A549 (cell line): Measurements from ENCODE around the gene CAMK1. TPM values are rescaled to one million over a fixed set of nuclear protein-coding genes. Genes with fewer than 3 reads are reported as not detected.

Experiments
- ATAC-seq, 2 experiments: fragments of 200-7000 bp in 1 of 2; fragments of >200 bp in 1 of 2; cut with Nextera tagmentation in 1 of 2; cut with Tn5 transposase in 1 of 2; 3 replicates each; pipeline versions ENCODE4 v1.8.0 to v1.9.1; 2018 to 2020; ENCODE audit warnings: mild to moderate bottlenecking in 1 of 2, moderate library complexity in 1 of 2
- CTCF ChIA-PET: fragments of 300-600 bp; sonication (Branson Sonifier 250); formaldehyde crosslinking; extraction: SDS; loops from one replicate; lab custom pipeline; 2021; ENCODE audit warnings: antibody characterized with exemption, inconsistent platforms; lab: Yijun Ruan, JAX
- POLR2A ChIA-PET: fragments of 350-600 bp; formaldehyde crosslinking; extraction: SDS; loops from one replicate; lab custom pipeline; 2021; ENCODE audit warnings: antibody characterized with exemption, inconsistent platforms; lab: Yijun Ruan, JAX
- DNase-seq, 2 experiments: peaks; one replicate each; pipeline versions ENCODE4 v3.0.0 to v3.0.0-alpha.2; 2011 to 2016; ENCODE audit warnings: low read depth in 1 of 2, low spot score in 1 of 2
- FAIRE-seq: peaks from 2 replicates; lab custom pipeline; 2011; peaks lifted over from hg19 to GRCh38; lab: Jason Lieb, UNC
- H3K27ac ChIP-seq, 2 experiments: fragments of >200 bp; sonication (Bioruptor Twin); formaldehyde crosslinking; 3 replicates each; pipeline ENCODE4 v1.5.1; 2016 to 2017
- H3K4me1 ChIP-seq: fragments of >200 bp; sonication (Bioruptor Twin); formaldehyde crosslinking; 3 replicates; pipeline ENCODE4 v1.6.1; 2016
- H3K4me2 ChIP-seq: fragments of >200 bp; sonication (Bioruptor Twin); formaldehyde crosslinking; 3 replicates; pipeline ENCODE4 v1.6.1; 2016
- H3K4me3 ChIP-seq: fragments of >200 bp; sonication (Bioruptor Twin); formaldehyde crosslinking; 3 replicates; pipeline ENCODE4 v1.5.1; 2016
- H3K9me3 ChIP-seq: fragments of >200 bp; sonication (Bioruptor Twin); formaldehyde crosslinking; 3 replicates; pipeline ENCODE4 v1.6.1; 2016
- BHLHE40 ChIP-seq: IDR thresholded peaks from 2 replicates; pipeline ENCODE4 v1.6.1; 2012; ENCODE audit warnings: low read depth, low read length, inconsistent platforms
- CBX2 ChIP-seq: fragments of 200-600 bp; sonication (generic); IDR thresholded peaks from 2 replicates; pipeline ENCODE4 v1.6.1; 2016; ENCODE audit warnings: low read depth, mild to moderate bottlenecking, borderline replicate concordance
- CEBPB ChIP-seq, 2 experiments: fragments of >200 bp in 1 of 2; sonication (Bioruptor Twin) in 1 of 2; formaldehyde crosslinking in 1 of 2; IDR thresholded peaks; 2 replicates each; pipeline ENCODE4 v1.6.1; 2012 to 2016
- E2F6 ChIP-seq: IDR thresholded peaks from 2 replicates; pipeline ENCODE4 v1.6.1; 2012; ENCODE audit warnings: low read depth, borderline replicate concordance
- EHF ChIP-seq: fragments of 250-450 bp; sonication (Bioruptor Pico); IDR thresholded peaks from 2 replicates; pipeline ENCODE4 v1.5.0; 2020; ENCODE audit warnings: mild to moderate bottlenecking
- EHMT2 ChIP-seq: fragments of 200-600 bp; sonication (generic); IDR thresholded peaks from 2 replicates; pipeline ENCODE4 v1.6.1; 2016; ENCODE audit warnings: antibody characterized with exemption, low read depth, mild to moderate bottlenecking, moderate library complexity
- FOXS1 ChIP-seq: fragments of 250-450 bp; sonication (Bioruptor Pico); IDR thresholded peaks from 2 replicates; pipeline ENCODE4 v1.5.0; 2020; ENCODE audit warnings: mild to moderate bottlenecking, moderate library complexity
- HDAC2 ChIP-seq: fragments of 200-600 bp; sonication (generic); IDR thresholded peaks from 2 replicates; pipeline ENCODE4 v1.6.1; 2016
- HOXB13 ChIP-seq: fragments of 250-450 bp; sonication (Bioruptor Pico); IDR thresholded peaks from 2 replicates; pipeline ENCODE4 v1.5.0; 2020; ENCODE audit warnings: low read depth, mild to moderate bottlenecking, moderate library complexity
- JUN ChIP-seq, 2 experiments: fragments of >200 bp; sonication (Bioruptor Twin); formaldehyde crosslinking; IDR thresholded peaks; 2 replicates in 1 of 2; 3 replicates in 1 of 2; pipeline ENCODE4 v1.6.1; 2016 to 2017
- JUNB ChIP-seq: fragments of >200 bp; sonication (Bioruptor Twin); formaldehyde crosslinking; IDR thresholded peaks from 2 replicates; pipeline ENCODE4 v1.6.1; 2016
- KDM1A ChIP-seq: fragments of 200-600 bp; sonication (generic); IDR thresholded peaks from 2 replicates; pipeline ENCODE4 v1.6.1; 2016; ENCODE audit warnings: low read depth, mild to moderate bottlenecking
- KDM5A ChIP-seq: fragments of 200-600 bp; sonication (generic); IDR thresholded peaks from 2 replicates; pipeline ENCODE4 v1.6.1; 2016; ENCODE audit warnings: antibody characterized with exemption, mild to moderate bottlenecking
- MAFK ChIP-seq: fragments of 450-650 bp; IDR thresholded peaks from 2 replicates; pipeline ENCODE4 v1.6.1; 2014; ENCODE audit not compliant: partially characterized antibody
- MAX ChIP-seq: IDR thresholded peaks from 2 replicates; pipeline ENCODE4 v1.6.1; 2012
- NPAS2 ChIP-seq: fragments of 250-450 bp; sonication (Bioruptor Pico); IDR thresholded peaks from 2 replicates; pipeline ENCODE4 v1.8.0; 2022; ENCODE audit warnings: mild to moderate bottlenecking, moderate library complexity, borderline replicate concordance
- POLR2A ChIP-seq: IDR thresholded peaks from 2 replicates; pipeline ENCODE4 v1.6.1; 2012; ENCODE audit warnings: mild to moderate bottlenecking, low read length
- RCOR1 ChIP-seq: fragments of 150-350 bp; IDR thresholded peaks from 2 replicates; pipeline ENCODE4 v1.6.1; 2014; ENCODE audit warnings: antibody characterized with exemption, low read length, low read depth
- SREBF2 ChIP-seq: fragments of 450-650 bp; IDR thresholded peaks from 2 replicates; pipeline ENCODE4 v1.6.1; 2014; ENCODE audit warnings: mild to moderate bottlenecking, moderate library complexity
- TP53 ChIP-seq: fragments of 250-450 bp; sonication (Bioruptor Pico); IDR thresholded peaks from 2 replicates; pipeline ENCODE4 v1.5.0; 2021; ENCODE audit warnings: mild to moderate bottlenecking, moderate library complexity
- ZC3H11A ChIP-seq: fragments of 450-650 bp; IDR thresholded peaks from 2 replicates; pipeline ENCODE4 v1.6.1; 2014; ENCODE audit warnings: antibody characterized with exemption, mild to moderate bottlenecking
- ZFP36 ChIP-seq: fragments of 450-650 bp; IDR thresholded peaks from 2 replicates; pipeline ENCODE4 v1.6.1; 2014; ENCODE audit warnings: borderline replicate concordance; ENCODE audit not compliant: partially characterized antibody
- ZSCAN20 ChIP-seq: fragments of 250-450 bp; sonication (Bioruptor Pico); IDR thresholded peaks from 2 replicates; pipeline ENCODE4 v1.8.0; 2022; ENCODE audit warnings: mild to moderate bottlenecking, moderate library complexity
- WGBS: methylation state at CpG from one replicate; pipeline ENCODE4 v1.1.6; 2017; ENCODE audit errors: missing lambda C conversion rate; 5-methylcytosine and 5-hydroxymethylcytosine counted together
- polyA plus RNA-seq, 4 experiments: library from polyadenylated mRNA; depleted of rRNA in 3 of 4; stranded (reverse); fragments of >200 nt; fragmentation: RNase III in 1 of 4; extraction: RNeasy Plus Mini Kit Qiagen cat#74134 plus additional on column Dnase treatment in 1 of 4; gene quantifications; 2 replicates in 3 of 4; 3 replicates in 1 of 4; pipeline ENCODE4 v1.2.3, GENCODE V29; 2011 to 2017

The CAMK1 gene
- polyA plus RNA-seq, 2 of the 4 experiments (the other 2 are of a cell fraction), result 13.5 to 15.6 TPM

GRCh38 chr3:9718118-9718517 is 51.6 kb downstream of the CAMK1 start:
- Histone ChIP-seq H3K4me3 (no peak overlapping the region), H3K4me2 (no peak overlapping the region), H3K4me1 (peaks cover 16% of the 10 kb centered on the region), H3K9me3 (no peaks in the 10 kb centered on the region), H3K27ac (no peak overlapping the region)
- DNase-seq (no peak), FAIRE-seq (no peak), ATAC-seq (no peak)
- POLR2A ChIA-PET, result no interaction called here
- WGBS, result 24% methylated on average over 4 of the region's 4 CpGs
- TF ChIP-seq ZFP36 (no peak), HOXB13 (CRISPR knock-in tag) (no peak), POLR2A (no peak), RCOR1 (no peak), ZSCAN20 (CRISPR knock-in tag) (no peak), EHF (no peak), FOXS1 (CRISPR knock-in tag) (no peak), MAFK (no peak), JUN (IDR thresholded peaks at IDR 0.05) (no peak)
- CTCF ChIA-PET, result interaction anchor here (0.6 to 5.0 kb wide), 6 partner anchors 10 to 242 kb away, joined by 3 to 99 read pairs (median 3); no protein-coding TSS in a partner anchor

GRCh38 chr3:9717563-9717962 is 52.2 kb downstream of the CAMK1 start:
- H3K4me3 ChIP-seq, result no peak overlapping the region
- no peaks in the 10 kb centered on the region for H3K9me3 ChIP-seq
- FAIRE-seq (no peak), DNase-seq (no peak), ATAC-seq (no peak)
- POLR2A ChIA-PET, result no interaction called here
- H3K4me1 ChIP-seq, result peaks cover 16% of the 10 kb centered on the region
- TF ChIP-seq ZFP36, result no peak
- TF ChIP-seq JUNB, result no peak
- no peak for TF ChIP-seq SREBF2
- TF ChIP-seq FOXS1 (CRISPR knock-in tag), result no peak
- no peak for TF ChIP-seq JUN (IDR thresholded peaks at IDR 0.05)
- TF ChIP-seq KDM5A, result no peak
- TF ChIP-seq CBX2, result no peak
- TF ChIP-seq ZC3H11A, result no peak
- TF ChIP-seq BHLHE40, result no peak
- no peak for TF ChIP-seq E2F6
- no peak overlapping the region for H3K4me2 ChIP-seq
- no peak overlapping the region for H3K27ac ChIP-seq
- CTCF ChIA-PET, result interaction anchor here (0.9 to 5.0 kb wide), 3 partner anchors 9 to 214 kb away, joined by 3 to 99 read pairs (median 3); no protein-coding TSS in a partner anchor
- WGBS, result 51% methylated on average over 1 of the region's 1 CpG

GRCh38 chr3:9716801-9717555 is 52.8 kb downstream of the CAMK1 start:
- ATAC-seq (no peak), FAIRE-seq (no peak), DNase-seq (no peak)
- TF ChIP-seq KDM1A (no peak), MAX (no peak), HDAC2 (no peak), EHMT2 (peak; percentile 36; the same call in 1 of the 2 replicates), NPAS2 (CRISPR knock-in tag) (no peak), JUN (IDR thresholded peaks at IDR 0.05) (no peak), TP53 (CRISPR knock-in tag) (no peak), ZSCAN20 (CRISPR knock-in tag) (no peak), CEBPB (IDR thresholded peaks at IDR 0.05) (no peak)
- POLR2A ChIA-PET, result interaction anchor here (0.6 to 1.1 kb wide), 2 partner anchors 11 to 76 kb away, joined by 3 read pairs; partner anchors contain the start of gene ARPC4
- Histone ChIP-seq H3K4me1 (peaks cover 16% of the 10 kb centered on the region), H3K9me3 (no peaks in the 10 kb centered on the region), H3K4me2 (no peak overlapping the region), H3K4me3 (no peak overlapping the region), H3K27ac (no peak overlapping the region)
- CTCF ChIA-PET, result interaction anchor here (2.3 to 5.0 kb wide), 3 partner anchors 11 to 52 kb away, joined by 15 to 99 read pairs (median 20); partner anchors contain the start of gene CAMK1
- 49% methylated on average over 5 of the region's 5 CpGs for WGBS
